Gastrocnemius medialis (tissue), 4 donors: Measurements from ENCODE around the gene SARS1.

Source experiments
- POLR2A ChIP-seq, 2 donors: fragments of 450-650 bp; IDR thresholded peaks; one replicate each; pipeline ENCODE4 v1.6.1; 2017; ENCODE audit warnings: antibody characterized with exemption in 2 of 2, mild to moderate bottlenecking in 2 of 2, moderate library complexity in 2 of 2
- TF ChIP-seq, protein P1 (sequence below), 5 experiments: fragments of 450-650 bp in 3 of 5; fragments of 200-600 bp in 2 of 5; sonication (generic) in 2 of 5; IDR thresholded peaks in 4 of 5; conservative IDR thresholded peaks in 1 of 5; 1 replicate in 4 of 5; 2 replicates in 1 of 5; pipeline ENCODE4 v1.5.1; 2016 to 2019; ENCODE audit warnings: antibody characterized with exemption in 5 of 5, mild to moderate bottlenecking in 3 of 5, moderate library complexity in 3 of 5

GRCh38 chr1:109198745-109199144, 15.0 kb upstream of the SARS1 start:
- TF ChIP-seq, protein P1, sequence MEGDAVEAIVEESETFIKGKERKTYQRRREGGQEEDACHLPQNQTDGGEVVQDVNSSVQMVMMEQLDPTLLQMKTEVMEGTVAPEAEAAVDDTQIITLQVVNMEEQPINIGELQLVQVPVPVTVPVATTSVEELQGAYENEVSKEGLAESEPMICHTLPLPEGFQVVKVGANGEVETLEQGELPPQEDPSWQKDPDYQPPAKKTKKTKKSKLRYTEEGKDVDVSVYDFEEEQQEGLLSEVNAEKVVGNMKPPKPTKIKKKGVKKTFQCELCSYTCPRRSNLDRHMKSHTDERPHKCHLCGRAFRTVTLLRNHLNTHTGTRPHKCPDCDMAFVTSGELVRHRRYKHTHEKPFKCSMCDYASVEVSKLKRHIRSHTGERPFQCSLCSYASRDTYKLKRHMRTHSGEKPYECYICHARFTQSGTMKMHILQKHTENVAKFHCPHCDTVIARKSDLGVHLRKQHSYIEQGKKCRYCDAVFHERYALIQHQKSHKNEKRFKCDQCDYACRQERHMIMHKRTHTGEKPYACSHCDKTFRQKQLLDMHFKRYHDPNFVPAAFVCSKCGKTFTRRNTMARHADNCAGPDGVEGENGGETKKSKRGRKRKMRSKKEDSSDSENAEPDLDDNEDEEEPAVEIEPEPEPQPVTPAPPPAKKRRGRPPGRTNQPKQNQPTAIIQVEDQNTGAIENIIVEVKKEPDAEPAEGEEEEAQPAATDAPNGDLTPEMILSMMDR (IDR thresholded peaks at IDR 0.05 in 4 of 5, conservative IDR thresholded peaks at IDR 0.05 in 1 of 5), result no peak
- no peak for TF ChIP-seq POLR2A (IDR thresholded peaks at IDR 0.05)
